IPS DF 6.9 (cell line): ENCODE measurements around the gene CNR2.
A peak's percentile ranks its signal among the peaks of the same experiment; 100 is the strongest.

Experiments
- DNase-seq: peaks from one replicate; pipeline ENCODE4 v3.0.0-alpha.2; 2013; ENCODE audit warnings: low read depth, low spot score
- H3K27ac ChIP-seq: one replicate; pipeline ENCODE4 v1.5.1; 2013; ENCODE audit warnings: low read length, control low read depth
- H3K27me3 ChIP-seq: 2 replicates; pipeline ENCODE4 v1.6.1; 2013; ENCODE audit warnings: mild to moderate bottlenecking, low read length; ENCODE audit not compliant: control insufficient read depth, insufficient read depth
- H3K36me3 ChIP-seq: 2 replicates; pipeline ENCODE4 v1.6.1; 2013; ENCODE audit warnings: low read length; ENCODE audit not compliant: control insufficient read depth, insufficient read depth
- H3K4me1 ChIP-seq: 2 replicates; pipeline ENCODE4 v1.6.1; 2013; ENCODE audit warnings: low read length; ENCODE audit not compliant: control insufficient read depth, insufficient read depth
- H3K4me3 ChIP-seq: 2 replicates; pipeline ENCODE4 v1.5.1; 2013; ENCODE audit warnings: mild to moderate bottlenecking, low read length
- H3K9me3 ChIP-seq: 2 replicates; pipeline ENCODE4 v1.6.1; 2013; ENCODE audit warnings: low read length, inconsistent platforms; ENCODE audit not compliant: control insufficient read depth, insufficient read depth
- WGBS: extraction: QIAGEN DNeasy Blood & Tissue Kit; methylation state at CpG from one replicate; pipeline ENCODE4 v1.1.7; 2013; ENCODE audit warnings: mixed read lengths, missing lambda C conversion rate; ENCODE audit not compliant: insufficient read length, insufficient coverage; 5-methylcytosine and 5-hydroxymethylcytosine counted together

CNR2 gene

DNA sequence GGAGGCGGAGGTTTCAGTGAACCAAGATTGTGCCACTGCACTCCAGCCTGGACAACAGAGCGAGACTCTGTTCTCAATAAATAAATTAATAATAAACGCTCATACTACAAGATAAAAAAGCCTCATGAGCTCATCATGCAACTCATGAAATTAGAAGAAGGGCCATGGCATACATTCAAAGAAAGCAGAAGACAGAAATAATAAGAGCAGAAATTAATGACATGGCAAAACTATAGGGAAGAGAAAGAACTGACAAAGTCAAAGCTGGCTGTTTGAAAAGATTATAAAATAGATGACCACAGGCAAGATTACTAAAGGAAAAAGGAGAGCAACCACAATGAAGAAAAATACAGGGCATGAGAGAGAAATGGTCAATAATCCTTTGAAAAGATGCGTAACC, 30.4 kb downstream of the CNR2 start:
- no CpG with 5 or more reads among the region's 4 CpGs for WGBS

DNA sequence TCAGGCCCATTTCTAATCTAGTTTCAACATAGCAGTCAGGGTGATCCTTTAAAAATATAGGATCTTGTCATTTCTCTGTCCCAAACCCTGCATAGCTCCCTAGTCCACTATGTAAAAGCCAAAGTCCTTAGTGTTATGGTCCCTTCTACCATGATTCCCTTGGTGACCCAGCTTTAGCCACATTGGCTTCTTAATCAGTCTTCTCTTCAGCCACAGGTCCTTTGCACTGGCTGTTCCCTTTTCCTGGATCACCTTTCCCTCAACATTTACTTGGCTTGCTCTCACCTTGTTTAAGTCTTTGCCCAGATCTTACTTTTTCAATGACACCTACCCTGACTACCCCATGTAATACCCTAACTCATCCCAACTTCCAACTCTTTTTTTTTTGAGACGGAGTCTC, 33.4 kb downstream of the CNR2 start:
- no peak for DNase-seq
- H3K4me3 ChIP-seq: no peak overlapping the region
- no peaks in the 10 kb centered on the region for H3K36me3 ChIP-seq
- no CpG with 5 or more reads among the region's 1 CpG for WGBS
- no peaks in the 10 kb centered on the region for H3K27me3 ChIP-seq
- H3K27ac ChIP-seq: no peak overlapping the region
- H3K9me3 ChIP-seq: no peaks in the 10 kb centered on the region
- H3K4me1 ChIP-seq: no peaks in the 10 kb centered on the region

More for the DNA sequence above, 30.4 kb downstream of the CNR2 start:
- no peaks in the 10 kb centered on the region for H3K9me3 ChIP-seq
- no peak for DNase-seq
- H3K27me3 ChIP-seq: no peaks in the 10 kb centered on the region
- no peak overlapping the region for H3K27ac ChIP-seq
- H3K4me3 ChIP-seq: no peak overlapping the region
- H3K36me3 ChIP-seq: no peaks in the 10 kb centered on the region
- H3K4me1 ChIP-seq: no peaks in the 10 kb centered on the region

DNA sequence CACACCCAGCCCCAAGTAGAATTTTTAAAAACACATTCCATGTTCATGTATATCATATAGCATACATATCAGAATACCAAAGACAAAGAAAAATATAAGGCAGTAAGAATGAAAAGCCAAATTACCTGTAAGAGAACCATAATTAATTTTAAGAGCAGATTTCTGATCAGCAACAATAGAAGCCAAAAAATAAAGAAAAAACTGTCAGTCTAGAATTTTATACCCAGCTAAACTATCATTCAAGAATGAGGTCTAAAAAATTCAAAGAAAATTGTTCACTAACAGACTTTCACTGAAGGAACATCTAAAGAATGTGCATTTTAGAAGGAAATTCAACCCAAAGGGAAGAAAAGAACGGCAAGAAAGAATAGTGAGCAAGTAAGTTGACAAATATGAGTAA, 34.5 kb downstream of the CNR2 start:
- no peak for DNase-seq
- Histone ChIP-seq H3K9me3 (no peaks in the 10 kb centered on the region), H3K27ac (no peak overlapping the region), H3K4me3 (no peak overlapping the region), H3K27me3 (no peaks in the 10 kb centered on the region), H3K4me1 (no peaks in the 10 kb centered on the region), H3K36me3 (no peaks in the 10 kb centered on the region)
- WGBS: no CpG with 5 or more reads among the region's 1 CpG

DNA sequence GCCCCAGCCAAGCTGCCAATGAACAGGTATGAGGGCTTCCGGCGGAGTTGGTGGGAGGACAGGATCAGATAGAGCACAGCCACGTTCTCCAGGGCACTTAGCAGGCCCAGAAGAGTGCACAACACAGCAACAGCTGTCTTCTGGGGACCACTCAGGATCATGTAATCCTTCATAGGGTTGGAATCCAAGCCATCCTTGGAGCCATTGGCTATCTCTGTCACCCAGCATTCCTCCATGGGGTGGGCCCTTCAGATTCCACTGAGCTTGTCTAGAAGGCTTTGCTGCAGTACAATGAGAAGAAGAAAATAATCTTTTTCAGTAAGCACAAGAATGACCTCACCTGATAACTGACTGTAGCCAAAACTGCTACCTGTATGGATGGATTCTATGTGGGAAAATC, 37.8 kb downstream of the CNR2 start:
- no peak overlapping the region for H3K4me3 ChIP-seq
- WGBS: no CpG with 5 or more reads among the region's 3 CpGs
- DNase-seq: no peak
- H3K27me3 ChIP-seq: no peaks in the 10 kb centered on the region
- H3K36me3 ChIP-seq: no peaks in the 10 kb centered on the region
- H3K4me1 ChIP-seq: no peaks in the 10 kb centered on the region
- no peaks in the 10 kb centered on the region for H3K9me3 ChIP-seq
- H3K27ac ChIP-seq: no peak overlapping the region

DNA sequence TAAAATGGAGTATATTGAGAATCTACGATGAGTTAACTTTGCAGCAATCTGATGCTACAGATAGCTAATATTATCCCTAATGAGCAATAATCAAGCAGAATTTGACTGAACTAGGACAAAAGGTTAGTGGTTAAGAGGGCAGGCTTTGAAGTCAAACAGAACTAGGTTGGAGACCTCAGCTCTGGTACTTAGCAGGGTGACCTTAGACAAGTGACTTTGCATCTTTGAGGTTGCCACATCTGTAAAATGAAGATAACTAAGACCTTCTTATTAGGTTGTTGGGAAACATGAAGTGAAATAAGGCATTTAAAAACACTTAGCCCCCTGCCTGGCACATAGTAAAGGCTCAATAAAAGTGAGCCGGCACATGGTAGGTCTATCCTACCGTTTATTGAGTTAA, 40.7 kb downstream of the CNR2 start:
- no CpG with 5 or more reads among the region's 3 CpGs for WGBS
- Histone ChIP-seq H3K9me3 (no peaks in the 10 kb centered on the region), H3K4me1 (no peaks in the 10 kb centered on the region), H3K4me3 (no peak overlapping the region), H3K27me3 (peaks cover under 1% of the 10 kb centered on the region; the same call in 1 of the 2 replicates), H3K27ac (no peak overlapping the region), H3K36me3 (no peaks in the 10 kb centered on the region)
- no peak for DNase-seq

DNA sequence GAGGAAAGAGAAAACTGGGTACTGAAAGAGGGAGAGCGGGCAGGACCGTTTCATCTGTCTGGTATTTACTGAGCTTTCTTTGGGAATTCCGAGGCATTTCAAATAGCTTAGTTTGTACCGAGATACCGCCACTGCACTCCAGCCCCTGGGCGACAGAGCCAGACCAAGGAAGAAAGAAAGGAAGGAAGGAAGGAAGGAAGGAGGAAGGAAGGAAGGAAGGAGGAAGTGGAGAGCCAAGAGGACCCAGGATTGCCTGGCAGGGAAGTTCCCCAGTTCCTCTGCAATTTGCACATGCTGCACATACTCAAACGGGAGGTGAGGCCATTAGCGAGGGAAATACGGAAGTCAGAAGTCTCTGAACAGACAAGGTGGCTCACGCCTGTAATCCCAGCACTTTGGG, 44.1 kb downstream of the CNR2 start:
- peaks cover 7% of the 10 kb centered on the region; the same call in 1 of the 2 replicates for H3K27me3 ChIP-seq
- no peak overlapping the region for H3K4me3 ChIP-seq
- H3K36me3 ChIP-seq: no peaks in the 10 kb centered on the region
- H3K9me3 ChIP-seq: no peaks in the 10 kb centered on the region
- no peak overlapping the region for H3K27ac ChIP-seq
- no peaks in the 10 kb centered on the region for H3K4me1 ChIP-seq
- no peak for DNase-seq
- no CpG with 5 or more reads among the region's 10 CpGs for WGBS

DNA sequence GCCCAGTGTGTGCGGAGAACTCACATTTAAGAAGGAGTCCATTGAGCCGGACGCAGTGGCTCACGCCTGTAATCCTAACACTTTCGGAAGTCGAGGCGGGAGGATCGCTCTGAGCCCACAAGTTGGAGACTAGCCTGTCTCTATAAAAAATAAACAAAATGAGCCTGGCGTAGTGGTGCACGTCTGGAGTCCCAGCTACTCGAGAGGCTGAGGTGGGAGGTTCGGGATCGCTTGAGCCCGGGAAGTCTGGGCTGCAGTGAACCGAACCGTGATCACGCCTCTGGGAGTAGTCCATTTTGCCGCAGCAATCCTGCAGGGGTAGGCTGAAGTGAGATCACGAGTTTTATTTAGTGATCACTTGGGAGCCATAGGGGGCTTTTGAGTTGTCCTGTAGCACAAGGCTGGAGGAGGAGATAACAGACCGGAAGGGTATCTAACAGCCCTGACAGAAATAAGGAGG, 44.6 kb downstream of the CNR2 start:
- Histone ChIP-seq H3K4me1 (no peaks in the 10 kb centered on the region), H3K9me3 (no peaks in the 10 kb centered on the region), H3K27ac (no peak overlapping the region), H3K36me3 (no peaks in the 10 kb centered on the region), H3K4me3 (no peak overlapping the region), H3K27me3 (peaks cover 7% of the 10 kb centered on the region; the same call in 1 of the 2 replicates)
- no CpG with 5 or more reads among the region's 20 CpGs for WGBS
- no peak for DNase-seq

DNA sequence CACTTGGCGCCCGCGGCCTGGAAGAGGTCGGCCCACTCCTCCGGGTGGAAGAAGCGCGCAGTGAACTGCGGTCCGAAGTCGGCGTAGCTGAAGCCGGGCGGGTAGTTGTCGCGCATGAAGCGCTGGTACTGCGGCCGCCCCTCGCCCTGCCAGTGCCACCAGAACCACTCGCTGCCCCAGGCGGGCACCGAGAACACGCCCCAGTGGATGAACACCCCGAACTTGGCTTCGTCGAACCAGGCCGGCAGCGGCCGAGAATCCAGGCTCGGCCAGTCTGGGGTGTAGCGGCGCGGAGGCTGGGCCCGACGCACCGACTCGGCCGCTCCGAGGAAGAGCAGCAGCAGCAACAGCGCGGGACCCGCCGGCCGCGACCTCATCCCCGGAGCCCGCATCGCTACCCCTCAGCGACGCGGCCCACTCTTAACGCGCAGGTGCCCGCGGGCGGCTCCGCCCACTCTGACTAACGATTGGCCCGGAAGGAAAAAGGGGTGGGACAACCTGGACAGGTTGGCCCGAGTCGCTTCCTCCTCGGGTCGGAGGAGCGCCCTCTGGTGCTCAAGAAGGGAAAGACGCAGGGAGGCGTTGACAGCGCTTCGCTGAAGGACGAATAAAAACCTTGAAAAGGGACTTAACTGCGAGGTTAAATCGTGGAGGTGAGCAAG, 45.1 kb downstream of the CNR2 start, which contains the start of gene FUCA1:
FUCA1 (minus strand) TSS at position 396 of the 662 bp plus-strand sequence; CDS start at position 392, 4 bp downstream.
- no peaks in the 10 kb centered on the region for H3K9me3 ChIP-seq
- peak; percentile 94 for DNase-seq

DNA sequence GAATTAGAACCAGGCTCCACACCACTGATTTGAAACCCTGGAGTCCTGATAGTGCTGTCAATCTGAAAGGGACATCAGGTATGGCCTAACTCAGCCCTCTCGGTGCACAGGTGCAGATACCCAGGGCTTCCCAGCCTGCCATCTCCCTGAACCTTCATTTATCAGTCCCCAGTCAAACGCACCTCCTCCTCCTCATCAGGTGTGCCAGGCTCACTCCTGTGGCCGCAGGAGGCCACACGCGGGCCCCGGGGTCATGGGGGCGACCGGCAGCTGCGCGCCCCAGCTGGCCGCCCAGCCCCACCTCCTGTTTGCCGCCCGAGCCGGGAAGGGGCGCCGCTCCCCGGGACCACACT, 45.6 kb downstream of the CNR2 start:
- DNase-seq: no peak

More for the DNA sequence above, 45.1 kb downstream of the CNR2 start, which contains the start of gene FUCA1:
- Histone ChIP-seq H3K36me3 (no peaks in the 10 kb centered on the region), H3K4me3 (peak within 1 kb of the TSS; percentile 76; the same call in 1 of the 2 replicates), H3K27me3 (peaks cover 7% of the 10 kb centered on the region; the same call in 1 of the 2 replicates), H3K4me1 (no peaks in the 10 kb centered on the region), H3K27ac (no peak within 1 kb of the TSS)
- no CpG with 5 or more reads among the region's 71 CpGs for WGBS

DNA sequence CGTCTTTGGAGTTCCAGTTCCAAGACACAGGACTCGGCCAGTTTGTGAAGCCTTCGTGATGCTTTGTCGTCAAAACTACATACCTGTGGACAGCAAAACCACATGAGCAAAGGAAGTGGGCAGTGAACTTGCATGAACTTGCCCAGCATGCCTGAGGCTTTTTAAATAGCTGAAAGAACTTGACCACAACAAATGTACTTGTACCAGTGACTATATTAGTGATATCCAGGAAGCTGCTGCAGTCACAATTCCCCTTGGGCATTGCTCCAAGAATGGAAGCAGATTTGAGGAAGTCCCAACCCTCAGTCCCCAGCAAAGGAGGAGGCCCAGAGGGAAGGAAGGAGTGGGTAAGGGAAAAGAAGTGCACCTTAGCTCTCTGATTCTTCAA, 47.6 kb downstream of the CNR2 start:
- Histone ChIP-seq H3K4me3 (no peak overlapping the region), H3K27ac (no peak overlapping the region), H3K27me3 (peaks cover 7% of the 10 kb centered on the region; the same call in 1 of the 2 replicates), H3K4me1 (no peaks in the 10 kb centered on the region), H3K9me3 (no peaks in the 10 kb centered on the region), H3K36me3 (no peaks in the 10 kb centered on the region)
- no CpG with 5 or more reads among the region's 4 CpGs for WGBS
- DNase-seq: no peak

More for the DNA sequence above, 45.6 kb downstream of the CNR2 start:
- Histone ChIP-seq H3K4me3 (peak overlapping the region; percentile 76; the same call in 1 of the 2 replicates), H3K4me1 (no peaks in the 10 kb centered on the region), H3K9me3 (no peaks in the 10 kb centered on the region), H3K27me3 (peaks cover 7% of the 10 kb centered on the region; the same call in 1 of the 2 replicates), H3K36me3 (no peaks in the 10 kb centered on the region), H3K27ac (no peak overlapping the region)
- no CpG with 5 or more reads among the region's 17 CpGs for WGBS
